OCI-LY3 (cell line): ENCODE results near the gene ETV6.

Experiments used
- EZH2phosphoT487 ChIP-seq: fragments of 200-600 bp; shearing (Covaris generic); IDR thresholded peaks from 2 replicates; pipeline ENCODE4 v1.6.1; 2018; ENCODE audit warnings: antibody characterized with exemption, mixed run types, low read depth
- TF ChIP-seq, protein P1 (sequence below): fragments of 200-600, 300-600 bp; sonication (generic); IDR thresholded peaks from 2 replicates; pipeline ENCODE4 v1.5.1; 2014; ENCODE audit warnings: antibody characterized with exemption, low read length, low read depth

DNA sequence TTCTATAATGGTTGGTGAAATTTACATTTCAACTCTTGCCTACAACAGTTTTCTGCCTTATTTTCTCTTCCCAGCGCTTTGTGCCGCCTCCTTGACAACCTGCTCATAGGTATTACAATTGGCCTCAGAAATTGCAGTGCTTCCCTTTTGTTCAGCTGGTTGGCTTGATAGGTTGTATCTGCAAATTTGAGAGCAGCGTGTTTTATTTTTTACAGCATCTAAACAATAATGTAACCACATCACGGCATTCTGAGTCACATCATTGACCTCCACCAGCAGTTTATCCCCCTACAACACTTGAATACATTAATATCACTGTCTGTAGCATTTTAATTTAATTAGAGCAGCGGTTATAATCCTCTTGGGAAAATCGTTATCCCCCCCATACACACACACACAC is 99.4 kb downstream of the ETV6 start:
- TF ChIP-seq, protein P1, sequence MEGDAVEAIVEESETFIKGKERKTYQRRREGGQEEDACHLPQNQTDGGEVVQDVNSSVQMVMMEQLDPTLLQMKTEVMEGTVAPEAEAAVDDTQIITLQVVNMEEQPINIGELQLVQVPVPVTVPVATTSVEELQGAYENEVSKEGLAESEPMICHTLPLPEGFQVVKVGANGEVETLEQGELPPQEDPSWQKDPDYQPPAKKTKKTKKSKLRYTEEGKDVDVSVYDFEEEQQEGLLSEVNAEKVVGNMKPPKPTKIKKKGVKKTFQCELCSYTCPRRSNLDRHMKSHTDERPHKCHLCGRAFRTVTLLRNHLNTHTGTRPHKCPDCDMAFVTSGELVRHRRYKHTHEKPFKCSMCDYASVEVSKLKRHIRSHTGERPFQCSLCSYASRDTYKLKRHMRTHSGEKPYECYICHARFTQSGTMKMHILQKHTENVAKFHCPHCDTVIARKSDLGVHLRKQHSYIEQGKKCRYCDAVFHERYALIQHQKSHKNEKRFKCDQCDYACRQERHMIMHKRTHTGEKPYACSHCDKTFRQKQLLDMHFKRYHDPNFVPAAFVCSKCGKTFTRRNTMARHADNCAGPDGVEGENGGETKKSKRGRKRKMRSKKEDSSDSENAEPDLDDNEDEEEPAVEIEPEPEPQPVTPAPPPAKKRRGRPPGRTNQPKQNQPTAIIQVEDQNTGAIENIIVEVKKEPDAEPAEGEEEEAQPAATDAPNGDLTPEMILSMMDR = no peak
- no peak for TF ChIP-seq EZH2phosphoT487
